PC-9 (cell line): Measurements from ENCODE around the gene LATS2. TPM values are rescaled to one million over a fixed set of nuclear protein-coding genes. Genes with fewer than 3 reads are reported as not detected.

Source experiments
- BruUV-seq: library from RNA; stranded (reverse); fragments of 400-500 nt; replicated peaks from 2 replicates; lab custom pipeline; 2021; lab: Mats Ljungman, UMichigan
- CTCF ChIA-PET: fragments of 300-600 bp; sonication (Branson Sonifier 250); formaldehyde crosslinking; loops from one replicate; lab custom pipeline; 2022; ENCODE audit warnings: antibody characterized with exemption; lab: Charles Lee
- POLR2A ChIA-PET: fragments of 300-600 bp; sonication (Branson Sonifier 250); formaldehyde crosslinking; loops from one replicate; lab custom pipeline; 2022; ENCODE audit warnings: antibody characterized with exemption; ENCODE audit not compliant: unreplicated experiment; lab: Charles Lee
- DNase-seq, 2 experiments: peaks; one replicate each; pipeline versions ENCODE4 v3.0.0 to v3.0.0-alpha.2; 2015 to 2022; ENCODE audit warnings: mixed read lengths in 1 of 2
- H2AFZ ChIP-seq: fragments of 200-600 bp; sonication (generic); 2 replicates; pipeline ENCODE4 v1.8.1; 2017; ENCODE audit warnings: antibody characterized with exemption
- H3F3A ChIP-seq: fragments of 200-600 bp; sonication (generic); 2 replicates; pipeline ENCODE4 v1.8.1; 2017; ENCODE audit warnings: antibody characterized with exemption, mild to moderate bottlenecking, low read depth; ENCODE audit not compliant: insufficient read depth
- H3K27ac ChIP-seq: fragments of 200-600 bp; sonication (generic); 2 replicates; pipeline ENCODE4 v1.6.1; 2016; ENCODE audit warnings: mixed run types
- H3K27me3 ChIP-seq: fragments of 200-600 bp; sonication (generic); 2 replicates; pipeline ENCODE4 v1.6.1; 2016; ENCODE audit warnings: low read depth, mixed run types; ENCODE audit not compliant: insufficient read depth
- H3K36me3 ChIP-seq: fragments of 200-600 bp; sonication (generic); 2 replicates; pipeline ENCODE4 v1.6.1; 2016; ENCODE audit warnings: low read depth, mixed run types
- H3K4me1 ChIP-seq: fragments of 200-600 bp; sonication (generic); replicated peaks from 2 replicates; pipeline ENCODE4 v1.6.1; 2016; ENCODE audit warnings: mixed run types; ENCODE audit not compliant: insufficient read depth
- H3K4me2 ChIP-seq: fragments of 200-600 bp; sonication (generic); 2 replicates; pipeline ENCODE4 v1.6.1; 2017; ENCODE audit warnings: mixed run types
- H3K4me3 ChIP-seq: fragments of 200-600 bp; sonication (generic); 2 replicates; pipeline ENCODE4 v1.6.1; 2016; ENCODE audit warnings: mixed run types
- H3K79me2 ChIP-seq: fragments of 200-600 bp; sonication (generic); 2 replicates; pipeline ENCODE4 v1.6.1; 2017; ENCODE audit warnings: low read depth, mixed run types
- H3K9me2 ChIP-seq: fragments of 200-600 bp; sonication (generic); 2 replicates; pipeline ENCODE4 v1.8.1; 2017; ENCODE audit warnings: mild to moderate bottlenecking; ENCODE audit not compliant: insufficient read depth
- H3K9me3 ChIP-seq: fragments of 200-600 bp; sonication (generic); 2 replicates; pipeline ENCODE4 v1.8.1; 2016; ENCODE audit warnings: low read depth; ENCODE audit not compliant: insufficient read depth
- H4K20me1 ChIP-seq: fragments of 200-600 bp; sonication (generic); 2 replicates; pipeline ENCODE4 v1.8.1; 2017; ENCODE audit not compliant: insufficient read depth
- EZH2 ChIP-seq: fragments of 200-600 bp; sonication (generic); IDR thresholded peaks from 2 replicates; pipeline ENCODE4 v1.8.0; 2017; ENCODE audit warnings: antibody characterized with exemption, low read depth
- intact Hi-C: fragments of 100-400 bp; cut with micrococcal nuclease; formaldehyde crosslinking; loops from one replicate; pipeline ENCODE4 v1.10.0; 2022; ENCODE audit not compliant: unreplicated experiment
- total RNA-seq: library from RNA; stranded (reverse); gene quantifications from 2 replicates; pipeline ENCODE4 v1.2.3, GENCODE V29; 2021
- TF ChIP-seq, protein P1 (sequence below): fragments of 200-600 bp; sonication (generic); conservative IDR thresholded peaks from 2 replicates; pipeline ENCODE4 v1.6.1; 2017; ENCODE audit warnings: mixed run types, antibody characterized with exemption, mild to moderate bottlenecking, moderate library complexity

The LATS2 gene
- total RNA-seq, 1 experiment from 2014 or later: 12.3 TPM

GRCh38 chr13:21025539-21025938, 35.8 kb downstream of the LATS2 start:
- Histone ChIP-seq H3K9me2 (no peaks in the 10 kb centered on the region), H3K4me3 (no peak overlapping the region), H3K27me3 (no peaks in the 10 kb centered on the region), H3K27ac (no peak overlapping the region), H3K4me1 (no peaks in the 10 kb centered on the region), H3K4me2 (no peak overlapping the region), H3K79me2 (no peaks in the 10 kb centered on the region; the same call in 1 of the 2 replicates), H3K9me3 (no peaks in the 10 kb centered on the region), H4K20me1 (peaks cover 19% of the 10 kb centered on the region; the same call in 1 of the 2 replicates), H2AFZ (no peak overlapping the region), H3F3A (peaks cover 6% of the 10 kb centered on the region; the same call in 1 of the 2 replicates), H3K36me3 (no peaks in the 10 kb centered on the region)
- intact Hi-C loops: no loop called here
- CTCF ChIA-PET: no interaction called here
- no peak for DNase-seq
- POLR2A ChIA-PET: no interaction called here
- TF ChIP-seq, protein P1, sequence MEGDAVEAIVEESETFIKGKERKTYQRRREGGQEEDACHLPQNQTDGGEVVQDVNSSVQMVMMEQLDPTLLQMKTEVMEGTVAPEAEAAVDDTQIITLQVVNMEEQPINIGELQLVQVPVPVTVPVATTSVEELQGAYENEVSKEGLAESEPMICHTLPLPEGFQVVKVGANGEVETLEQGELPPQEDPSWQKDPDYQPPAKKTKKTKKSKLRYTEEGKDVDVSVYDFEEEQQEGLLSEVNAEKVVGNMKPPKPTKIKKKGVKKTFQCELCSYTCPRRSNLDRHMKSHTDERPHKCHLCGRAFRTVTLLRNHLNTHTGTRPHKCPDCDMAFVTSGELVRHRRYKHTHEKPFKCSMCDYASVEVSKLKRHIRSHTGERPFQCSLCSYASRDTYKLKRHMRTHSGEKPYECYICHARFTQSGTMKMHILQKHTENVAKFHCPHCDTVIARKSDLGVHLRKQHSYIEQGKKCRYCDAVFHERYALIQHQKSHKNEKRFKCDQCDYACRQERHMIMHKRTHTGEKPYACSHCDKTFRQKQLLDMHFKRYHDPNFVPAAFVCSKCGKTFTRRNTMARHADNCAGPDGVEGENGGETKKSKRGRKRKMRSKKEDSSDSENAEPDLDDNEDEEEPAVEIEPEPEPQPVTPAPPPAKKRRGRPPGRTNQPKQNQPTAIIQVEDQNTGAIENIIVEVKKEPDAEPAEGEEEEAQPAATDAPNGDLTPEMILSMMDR: no peak
- no peak for TF ChIP-seq EZH2
- BruUV-seq: no TSS peak

GRCh38 chr13:21022056-21022979, 39.1 kb downstream of the LATS2 start:
- no peaks in the 10 kb centered on the region for H3K27me3 ChIP-seq
- no peak overlapping the region for H3K4me3 ChIP-seq
- H3K36me3 ChIP-seq: no peaks in the 10 kb centered on the region
- peaks cover 17% of the 10 kb centered on the region; the same call in 1 of the 2 replicates for H3F3A ChIP-seq
- no peak for DNase-seq
- H2AFZ ChIP-seq: no peak overlapping the region
- no peaks in the 10 kb centered on the region; the same call in 1 of the 2 replicates for H3K79me2 ChIP-seq
- no peaks in the 10 kb centered on the region for H3K9me2 ChIP-seq
- peaks cover under 1% of the 10 kb centered on the region; the same call in 1 of the 2 replicates for H3K4me1 ChIP-seq
- no peaks in the 10 kb centered on the region for H3K9me3 ChIP-seq
- BruUV-seq: no TSS peak
- POLR2A ChIA-PET: no interaction called here
- intact Hi-C loops: no loop called here
- TF ChIP-seq, protein P1: no peak
- no peak for TF ChIP-seq EZH2
- H4K20me1 ChIP-seq: peaks cover 16% of the 10 kb centered on the region; the same call in 1 of the 2 replicates
- H3K4me2 ChIP-seq: no peak overlapping the region
- H3K27ac ChIP-seq: no peak overlapping the region
- CTCF ChIA-PET: interaction anchor here (0.6 kb wide), 2 partner anchors 10 to 158 kb away, joined by 3 to 6 read pairs; no protein-coding TSS in a partner anchor

DNA sequence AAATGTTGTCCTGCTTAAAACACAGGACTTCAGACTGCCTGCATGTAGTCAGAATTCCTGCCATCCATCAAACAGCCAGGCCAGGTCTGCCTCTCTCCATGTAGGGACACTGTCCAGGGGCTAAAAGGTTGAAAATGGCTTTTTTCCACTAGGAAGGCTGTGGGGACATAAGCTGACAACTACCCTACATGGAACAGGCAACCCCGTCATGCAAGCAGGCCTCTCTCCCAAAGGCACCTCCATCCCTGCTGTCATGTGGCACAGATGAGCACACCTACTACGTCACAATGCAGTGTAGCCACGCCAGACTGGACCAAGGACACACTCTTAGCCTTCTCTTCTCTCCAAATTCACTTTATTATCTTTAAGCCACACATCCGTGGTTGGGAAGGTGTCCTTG, 40.8 kb downstream of the LATS2 start:
- no peak for DNase-seq
- Histone ChIP-seq H3K27ac (no peak overlapping the region), H3K79me2 (peaks cover 14% of the 10 kb centered on the region; the same call in 1 of the 2 replicates), H3K4me1 (peaks cover 9% of the 10 kb centered on the region), H3K9me3 (no peaks in the 10 kb centered on the region), H2AFZ (no peak overlapping the region), H3K27me3 (no peaks in the 10 kb centered on the region), H3F3A (peaks cover 24% of the 10 kb centered on the region; the same call in 1 of the 2 replicates), H3K36me3 (no peaks in the 10 kb centered on the region), H3K4me3 (no peak overlapping the region), H3K9me2 (no peaks in the 10 kb centered on the region), H4K20me1 (peaks cover 24% of the 10 kb centered on the region), H3K4me2 (no peak overlapping the region)
- intact Hi-C loops: no loop called here
- CTCF ChIA-PET: no interaction called here
- TF ChIP-seq, protein P1: no peak
- no peak for TF ChIP-seq EZH2
- no TSS peak for BruUV-seq
- POLR2A ChIA-PET: no interaction called here
